Measurements from ENCODE around the gene ICA1.

Gene ICA1

GRCh38 chr7:8068892-8069686 lies 192.9 kb downstream of the ICA1 start:
- TF ChIP-seq EZH2phosphoT487 (IDR thresholded peaks at IDR 0.05; ENCODE audit: low read length) (no peak), EZH2 (optimal IDR thresholded peaks at IDR 0.05; ENCODE audit: low read depth, low read length) (no peak), CTCF (IDR thresholded peaks at IDR 0.05; ENCODE audit: low read length) (no peak)
- Histone ChIP-seq H3K9me3 (replicated peaks; ENCODE audit: insufficient read depth, low read length) (no peaks in the 10 kb centered on the region), H3K36me3 (replicated peaks; ENCODE audit: insufficient read depth, low read length) (no peaks in the 10 kb centered on the region), H3K9me2 (replicated peaks; ENCODE audit: insufficient read depth, low read length) (no peaks in the 10 kb centered on the region), H3F3A (ENCODE audit: insufficient read depth, low read length) (no peaks in the 10 kb centered on the region), H3K4me2 (ENCODE audit: low read depth, low read length) (no peak overlapping the region), H3K4me1 (ENCODE audit: low read length) (0 out of 2 replicates have a peak, but pooled peaks cover 3% of the 10 kb centered on the region), H3K4me3 (ENCODE audit: low read length) (no peak overlapping the region), H3K79me2 (ENCODE audit: low read length) (peaks cover 78% of the 10 kb centered on the region), H2AFZ (ENCODE audit: low read length) (no peak overlapping the region), H3K27me3 (replicated peaks; ENCODE audit: insufficient read depth, low read length) (no peaks in the 10 kb centered on the region), H3K9ac (ENCODE audit: low read length) (no peak overlapping the region), H3K27ac (ENCODE audit: low read length) (no peak overlapping the region), H4K20me1 (ENCODE audit: insufficient read depth, low read length) (no peaks in the 10 kb centered on the region; the same call in 1 of the 2 replicates)
- DNase-seq, result no peak

GRCh38 chr7:8065356-8065813 lies 196.6 kb downstream of the ICA1 start:
- Histone ChIP-seq H4K20me1 (ENCODE audit: insufficient read depth, low read length) (no peaks in the 10 kb centered on the region; the same call in 1 of the 2 replicates), H3K27me3 (replicated peaks; ENCODE audit: insufficient read depth, low read length) (no peaks in the 10 kb centered on the region), H3K4me3 (ENCODE audit: low read length) (no peak overlapping the region), H3K79me2 (ENCODE audit: low read length) (peaks cover 77% of the 10 kb centered on the region), H3K9ac (ENCODE audit: low read length) (no peak overlapping the region), H3K36me3 (replicated peaks; ENCODE audit: insufficient read depth, low read length) (no peaks in the 10 kb centered on the region), H3F3A (ENCODE audit: insufficient read depth, low read length) (no peaks in the 10 kb centered on the region), H3K27ac (ENCODE audit: low read length) (no peak overlapping the region), H2AFZ (ENCODE audit: low read length) (no peak overlapping the region), H3K4me1 (ENCODE audit: low read length) (no peaks in the 10 kb centered on the region), H3K9me2 (replicated peaks; ENCODE audit: insufficient read depth, low read length) (no peaks in the 10 kb centered on the region), H3K4me2 (ENCODE audit: low read depth, low read length) (no peak overlapping the region), H3K9me3 (replicated peaks; ENCODE audit: insufficient read depth, low read length) (no peaks in the 10 kb centered on the region)
- DNase-seq, result no peak
- TF ChIP-seq CTCF (IDR thresholded peaks at IDR 0.05; ENCODE audit: low read length) (no peak), EZH2 (optimal IDR thresholded peaks at IDR 0.05; ENCODE audit: low read depth, low read length) (no peak), EZH2phosphoT487 (IDR thresholded peaks at IDR 0.05; ENCODE audit: low read length) (no peak)

GRCh38 chr7:8064828-8065227 lies 197.1 kb downstream of the ICA1 start:
- DNase-seq, result no peak
- no peak overlapping the region for H3K27ac ChIP-seq (ENCODE audit: low read length)
- no peak overlapping the region for H3K4me2 ChIP-seq (ENCODE audit: low read depth, low read length)
- no peaks in the 10 kb centered on the region for H3K4me1 ChIP-seq (ENCODE audit: low read length)
- H3K27me3 ChIP-seq (replicated peaks; ENCODE audit: insufficient read depth, low read length), result no peaks in the 10 kb centered on the region
- peaks cover 80% of the 10 kb centered on the region for H3K79me2 ChIP-seq (ENCODE audit: low read length)
- TF ChIP-seq EZH2 (optimal IDR thresholded peaks at IDR 0.05; ENCODE audit: low read depth, low read length) (no peak), CTCF (IDR thresholded peaks at IDR 0.05; ENCODE audit: low read length) (no peak)
- H3F3A ChIP-seq (ENCODE audit: insufficient read depth, low read length), result no peaks in the 10 kb centered on the region
- no peak overlapping the region for H3K9ac ChIP-seq (ENCODE audit: low read length)
- H3K9me3 ChIP-seq (replicated peaks; ENCODE audit: insufficient read depth, low read length), result no peaks in the 10 kb centered on the region
- H4K20me1 ChIP-seq (ENCODE audit: insufficient read depth, low read length), result no peaks in the 10 kb centered on the region; the same call in 1 of the 2 replicates
- no peaks in the 10 kb centered on the region for H3K36me3 ChIP-seq (replicated peaks; ENCODE audit: insufficient read depth, low read length)
- no peak overlapping the region for H3K4me3 ChIP-seq (ENCODE audit: low read length)
- H3K9me2 ChIP-seq (replicated peaks; ENCODE audit: insufficient read depth, low read length), result no peaks in the 10 kb centered on the region
- H2AFZ ChIP-seq (ENCODE audit: low read length), result no peak overlapping the region
